SKM-1 treated with dmso at 0.1 percent for 144 hours (cell line): ENCODE data around the gene TRAPPC12.
"Not testable (repeated sequence)": the region's sequence is repeated elsewhere in the genome, so short reads cannot be mapped to it uniquely, and the experiment has no call there.

ENCODE experiments used
- DNase-seq: peaks from one replicate; lab custom pipeline; 2025; ENCODE audit not compliant: unreplicated experiment; lab: John Stamatoyannopoulos, UW

The TRAPPC12 gene

GRCh38 chr2:3483227-3483985, 103.9 kb downstream of the TRAPPC12 start:
- no peak for DNase-seq

- no peak for DNase-seq
Measured at GRCh38 chr2:3483986-3484960, 104.8 kb downstream of the TRAPPC12 start.

- no peak for DNase-seq
Measured at GRCh38 chr2:3485166-3485565, 105.7 kb downstream of the TRAPPC12 start.

DNA sequence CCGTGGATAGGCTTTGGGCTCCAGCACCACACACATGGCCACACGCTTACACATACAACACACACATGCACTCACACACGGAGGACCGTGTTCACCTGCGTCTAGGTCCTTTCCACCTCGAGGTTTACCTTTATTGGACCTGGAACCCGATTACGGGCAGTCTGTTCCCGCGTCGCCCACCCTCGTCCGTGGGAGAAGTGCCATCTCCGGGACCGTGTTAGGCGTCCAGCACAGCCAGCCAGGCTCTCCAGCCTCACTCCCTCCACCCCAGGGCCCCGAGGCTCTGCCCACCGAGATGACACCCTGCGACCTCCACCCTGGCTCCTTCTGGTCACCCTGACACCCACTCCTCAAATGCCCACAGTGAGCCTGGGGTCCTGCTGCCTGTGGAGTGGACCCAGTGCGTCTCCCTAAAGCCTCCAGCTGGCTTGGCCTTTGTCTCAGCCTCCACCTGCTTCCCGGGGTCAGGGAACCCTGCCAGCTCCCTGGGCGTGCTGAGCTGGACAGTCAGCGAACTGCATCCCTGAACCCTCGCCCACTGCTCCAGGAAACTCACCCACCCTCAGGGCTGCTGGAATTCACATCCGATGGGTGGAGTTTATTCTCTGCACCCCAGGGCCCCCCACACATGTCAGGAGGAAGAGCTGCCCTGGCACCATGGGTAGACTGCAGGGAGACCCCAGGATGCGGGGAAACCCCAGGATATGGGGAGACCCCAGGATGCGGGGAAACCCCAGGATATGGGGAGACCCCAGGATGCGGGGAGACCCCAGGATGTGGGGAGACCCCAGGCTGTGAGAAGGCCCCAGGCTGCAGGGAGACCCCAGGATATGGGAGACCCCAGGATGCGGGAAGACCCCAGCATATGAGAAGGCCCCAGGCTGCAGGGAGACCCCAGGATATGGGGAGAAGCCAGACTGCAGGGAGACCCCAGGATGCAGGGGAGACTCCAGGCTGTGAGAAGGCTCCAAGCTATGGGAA, 106.8 kb downstream of the TRAPPC12 start:
- no peak for DNase-seq

GRCh38 chr2:3487028-3487425, 107.5 kb downstream of the TRAPPC12 start:
- DNase-seq: no peak

DNA sequence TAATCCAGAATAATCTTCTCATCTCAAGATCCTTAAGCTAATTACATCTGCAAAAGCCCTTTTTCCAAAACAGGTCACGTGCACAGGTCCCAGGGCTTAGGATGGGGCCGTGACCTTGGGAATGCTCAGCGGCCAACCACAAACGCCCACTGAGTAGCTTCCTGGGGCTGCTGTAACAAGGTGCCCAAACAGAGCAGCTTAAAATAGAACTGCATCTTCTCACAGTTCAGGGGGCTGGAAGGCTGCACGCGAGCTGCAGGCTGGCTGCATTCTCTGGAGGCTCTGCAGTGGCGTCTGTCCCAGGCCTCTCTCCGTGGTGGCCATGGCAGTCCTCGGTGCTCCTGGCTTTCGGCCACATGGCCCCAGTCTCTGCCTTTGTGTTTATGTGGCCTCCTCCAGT, 107.9 kb downstream of the TRAPPC12 start:
- no peak for DNase-seq

DNA sequence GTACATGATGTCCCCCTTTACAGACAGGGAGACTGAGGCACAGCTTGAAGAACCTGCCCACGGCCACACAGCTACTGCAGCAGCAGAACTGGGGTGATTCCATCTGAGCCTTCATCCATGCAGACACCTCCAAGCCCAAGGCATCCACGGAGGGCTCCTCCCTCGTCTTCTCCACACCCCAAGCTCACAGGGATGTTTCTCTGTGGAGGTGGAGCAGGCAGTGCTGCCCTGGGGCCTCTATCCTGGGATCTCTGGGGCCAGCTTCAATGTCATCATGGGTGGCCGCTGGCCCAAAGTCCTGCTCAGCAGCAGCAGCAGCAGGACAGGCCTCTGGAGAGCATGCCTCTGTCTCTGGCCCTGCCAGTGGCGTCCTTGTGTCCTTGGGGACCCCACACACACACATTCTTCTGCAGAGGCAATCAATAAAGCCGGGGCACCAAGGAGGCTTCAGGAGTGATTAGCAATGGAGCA, 108.6 kb downstream of the TRAPPC12 start:
- no peak for DNase-seq

- no peak for DNase-seq
Measured at GRCh38 chr2:3488855-3489763, 109.6 kb downstream of the TRAPPC12 start.

DNA sequence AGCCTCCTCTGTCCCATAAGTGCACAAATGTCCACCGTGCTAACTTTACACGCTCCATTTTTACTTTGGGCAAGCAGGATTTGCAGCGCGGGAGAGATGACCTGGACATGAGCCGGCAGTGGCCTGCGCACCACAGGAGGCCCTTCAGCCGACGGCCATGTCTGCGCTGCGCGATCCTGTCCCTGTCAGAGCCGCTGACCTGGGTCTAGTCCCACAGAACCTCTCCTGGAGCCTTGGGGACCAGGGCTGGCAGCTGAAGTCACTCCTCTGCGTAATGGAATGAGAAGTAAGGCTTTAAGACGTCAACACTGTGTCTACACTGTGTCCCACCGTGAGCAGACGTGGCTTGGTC, 110.2 kb downstream of the TRAPPC12 start:
- no peak for DNase-seq

DNA sequence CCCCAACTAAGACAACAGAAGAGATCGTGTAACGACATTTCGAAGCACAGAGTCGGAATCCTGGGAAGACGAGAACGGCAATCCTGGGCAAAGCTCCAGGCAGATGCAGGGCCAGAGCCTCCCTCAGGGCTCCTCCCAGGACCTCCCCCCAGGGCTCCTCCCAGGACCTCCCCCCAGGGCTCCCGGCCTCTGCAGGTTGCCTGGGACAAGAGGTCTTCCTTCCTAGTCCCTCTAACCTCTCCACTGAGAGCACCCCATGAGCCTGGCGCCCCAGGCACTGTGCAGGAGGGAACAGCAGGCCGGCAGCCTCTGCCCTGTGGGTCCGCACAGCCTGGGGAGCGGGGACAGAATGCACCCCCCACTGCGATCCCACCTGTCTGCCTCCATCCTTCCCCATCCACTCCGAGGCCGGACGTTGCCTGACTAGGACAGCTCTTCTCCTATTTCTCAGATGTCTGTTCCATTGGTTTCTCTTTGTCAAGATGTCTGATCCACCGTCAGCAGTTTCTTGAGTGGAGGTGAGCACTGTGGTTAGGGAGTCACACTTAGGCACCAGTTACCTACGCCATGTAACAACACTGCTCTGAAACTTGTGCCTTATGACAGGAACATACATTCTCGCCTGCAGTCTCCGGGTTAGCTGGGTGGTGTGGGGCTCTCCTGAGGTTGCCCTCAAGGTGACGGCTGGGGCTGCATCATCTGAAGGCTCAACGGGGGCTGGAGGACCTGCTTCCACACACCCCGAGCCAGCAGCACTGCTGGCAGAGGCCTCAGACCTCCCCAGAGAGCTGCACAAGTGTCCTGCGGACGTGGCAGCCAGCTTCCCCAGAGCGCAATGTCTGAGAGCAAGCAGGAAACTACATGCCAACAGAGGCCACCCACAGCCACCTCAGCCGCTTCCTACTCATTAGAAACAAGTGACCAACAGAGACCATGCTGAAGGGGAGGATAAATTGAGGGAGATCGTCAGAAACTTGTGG, 111.0 kb downstream of the TRAPPC12 start:
- DNase-seq: no peak

DNA sequence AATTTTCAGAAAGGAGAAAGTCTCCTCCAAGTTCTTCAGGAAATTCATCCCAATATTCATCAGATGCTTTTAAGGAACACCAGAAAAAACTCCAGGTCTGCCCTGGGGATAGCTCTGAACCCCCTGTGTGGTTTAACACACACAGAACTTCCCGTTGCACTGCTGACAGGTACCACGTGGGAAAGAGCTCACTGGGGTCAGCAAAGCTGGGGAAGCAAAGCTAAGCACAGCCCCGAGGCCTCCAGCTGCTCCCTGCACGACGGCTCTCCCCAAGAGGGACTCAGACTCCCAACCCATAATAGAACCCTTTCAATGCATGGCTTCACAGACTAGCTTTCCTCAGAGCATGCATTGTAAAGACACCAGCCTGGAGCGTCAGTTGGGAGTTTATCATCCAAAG, 111.8 kb downstream of the TRAPPC12 start:
- DNase-seq: no peak

- DNase-seq: no peak
Measured at GRCh38 chr2:3491716-3492474, 112.4 kb downstream of the TRAPPC12 start.

DNA sequence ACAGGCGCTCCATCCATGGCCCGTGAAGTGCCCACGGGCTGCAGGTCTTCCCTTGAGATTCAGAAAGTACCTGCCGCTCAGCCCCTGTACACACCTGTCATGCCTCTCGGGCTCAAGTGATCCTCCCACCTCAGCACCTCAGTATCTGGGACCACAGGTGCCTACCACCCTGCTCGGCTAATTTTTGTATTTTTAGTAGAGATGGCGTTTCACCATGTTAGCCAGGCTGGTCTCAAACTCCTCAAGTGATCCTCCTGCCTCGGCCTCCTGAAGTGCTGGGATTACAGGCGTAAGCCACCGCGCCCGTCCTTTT, 112.9 kb downstream of the TRAPPC12 start:
- not testable (repeated sequence) for DNase-seq

DNA sequence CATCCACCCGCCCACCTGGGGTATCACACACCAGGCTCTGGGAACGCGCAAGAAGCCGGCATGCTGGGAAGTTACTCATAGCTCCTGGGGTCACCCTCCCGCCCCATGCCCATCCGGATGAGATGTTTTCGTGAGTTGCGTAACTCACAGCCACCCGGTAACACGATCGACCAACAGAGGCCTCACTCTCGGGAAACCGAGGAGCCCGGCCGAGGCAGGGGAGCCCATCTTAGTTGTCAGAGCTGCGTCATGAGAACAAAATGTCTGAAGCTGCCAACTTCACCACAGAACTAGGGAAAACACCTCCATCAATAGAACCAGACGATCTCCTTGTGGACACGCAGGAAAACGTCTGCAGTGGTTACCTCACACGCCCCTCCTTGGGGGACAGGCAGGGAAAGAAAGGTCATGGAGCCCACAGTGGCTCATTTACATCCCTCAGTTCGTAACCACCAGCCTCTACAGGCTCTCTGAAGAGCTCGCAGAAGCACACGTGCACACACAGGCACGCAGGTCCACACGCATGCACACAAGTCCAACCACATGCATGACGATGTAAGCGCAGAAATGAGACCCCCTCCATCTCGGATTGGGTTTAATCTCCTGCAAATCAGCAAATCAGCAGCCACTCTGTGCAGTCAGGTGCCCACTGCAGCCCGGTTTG, 113.6 kb downstream of the TRAPPC12 start:
- no peak for DNase-seq

DNA sequence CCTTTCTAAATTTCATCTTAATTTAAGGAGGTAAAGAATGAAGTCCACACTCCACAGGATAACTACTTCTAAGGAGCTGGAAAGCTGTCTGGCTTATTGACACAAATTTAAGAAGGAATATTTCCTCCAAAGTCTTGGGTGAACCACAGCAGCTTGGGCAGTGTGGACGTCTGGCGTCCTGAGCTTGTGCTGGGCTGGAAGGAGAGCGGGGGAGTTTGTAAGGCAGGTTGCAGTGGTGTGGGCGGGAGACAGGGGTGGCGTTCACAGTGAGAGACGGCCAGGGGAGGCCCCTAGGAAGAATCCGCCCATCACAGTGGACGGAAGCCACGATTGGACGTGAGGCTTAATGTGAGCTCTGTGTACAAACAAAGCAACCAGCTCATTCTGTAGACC, 114.1 kb downstream of the TRAPPC12 start:
- no peak for DNase-seq

- DNase-seq: no peak
Measured at GRCh38 chr2:3494984-3495666, 115.6 kb downstream of the TRAPPC12 start.

DNA sequence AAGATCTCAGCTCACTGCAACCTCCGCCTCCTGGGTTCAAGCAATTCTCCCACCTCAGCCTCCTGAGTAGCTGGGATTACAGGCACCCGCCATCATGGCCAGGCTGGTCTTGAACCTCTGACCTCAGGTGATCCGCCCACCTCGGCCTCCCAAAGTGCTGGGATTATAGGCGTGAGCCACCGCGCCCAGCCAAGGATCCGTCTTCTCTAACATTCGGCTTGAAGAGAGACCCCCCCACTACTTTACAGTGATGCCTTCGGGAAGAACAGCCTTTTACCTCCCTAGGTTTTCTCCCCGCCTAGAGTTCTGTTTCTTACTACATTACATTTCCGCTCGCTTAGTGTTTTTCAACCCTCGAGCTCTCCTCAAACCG, 117.2 kb downstream of the TRAPPC12 start:
- DNase-seq: not testable (repeated sequence)
